Measurements from ENCODE around the gene ADRA2C.

ADRA2C gene

GRCh38 chr4:3785292-3785565 is 19.0 kb downstream of the ADRA2C start:
- no peak for TF ChIP-seq TAF1 (IDR thresholded peaks at IDR 0.05; ENCODE audit: borderline replicate concordance, insufficient read depth, low read length)
- TF ChIP-seq SIN3A (IDR thresholded peaks at IDR 0.05; ENCODE audit: borderline replicate concordance, insufficient read depth, low read length), result no peak
- TF ChIP-seq FOXP2 (optimal IDR thresholded peaks at IDR 0.05; ENCODE audit: borderline replicate concordance, extremely low read depth, extremely low read length, insufficient read depth), result no peak
- no peak for TF ChIP-seq POLR2AphosphoS5 (IDR thresholded peaks at IDR 0.05; ENCODE audit: low read depth, low read length)
- TF ChIP-seq REST (IDR thresholded peaks at IDR 0.05; ENCODE audit: insufficient read depth in 1 of 2, low read depth in 2 of 2, low read length in 2 of 2), result no peak

GRCh38 chr4:3786196-3786869 is 20.1 kb downstream of the ADRA2C start:
- TF ChIP-seq POLR2AphosphoS5 (IDR thresholded peaks at IDR 0.05; ENCODE audit: low read depth, low read length), result no peak
- TF ChIP-seq TAF1 (IDR thresholded peaks at IDR 0.05; ENCODE audit: borderline replicate concordance, insufficient read depth, low read length), result no peak
- no peak for TF ChIP-seq SIN3A (IDR thresholded peaks at IDR 0.05; ENCODE audit: borderline replicate concordance, insufficient read depth, low read length)
- TF ChIP-seq FOXP2 (optimal IDR thresholded peaks at IDR 0.05; ENCODE audit: borderline replicate concordance, extremely low read depth, extremely low read length, insufficient read depth), result no peak
- no peak for TF ChIP-seq REST (IDR thresholded peaks at IDR 0.05; ENCODE audit: insufficient read depth in 1 of 2, low read depth in 2 of 2, low read length in 2 of 2)

GRCh38 chr4:3787489-3788365 is 21.5 kb downstream of the ADRA2C start:
- no peak for TF ChIP-seq SIN3A (IDR thresholded peaks at IDR 0.05; ENCODE audit: borderline replicate concordance, insufficient read depth, low read length)
- no peak for TF ChIP-seq REST (IDR thresholded peaks at IDR 0.05; ENCODE audit: insufficient read depth in 1 of 2, low read depth in 2 of 2, low read length in 2 of 2)
- no peak for TF ChIP-seq TAF1 (IDR thresholded peaks at IDR 0.05; ENCODE audit: borderline replicate concordance, insufficient read depth, low read length)
- TF ChIP-seq POLR2AphosphoS5 (IDR thresholded peaks at IDR 0.05; ENCODE audit: low read depth, low read length), result no peak
- no peak for TF ChIP-seq FOXP2 (optimal IDR thresholded peaks at IDR 0.05; ENCODE audit: borderline replicate concordance, extremely low read depth, extremely low read length, insufficient read depth)

GRCh38 chr4:3788366-3788660 is 22.1 kb downstream of the ADRA2C start:
- TF ChIP-seq POLR2AphosphoS5 (IDR thresholded peaks at IDR 0.05; ENCODE audit: low read depth, low read length) (no peak), FOXP2 (optimal IDR thresholded peaks at IDR 0.05; ENCODE audit: borderline replicate concordance, extremely low read depth, extremely low read length, insufficient read depth) (no peak), SIN3A (IDR thresholded peaks at IDR 0.05; ENCODE audit: borderline replicate concordance, insufficient read depth, low read length) (no peak), TAF1 (IDR thresholded peaks at IDR 0.05; ENCODE audit: borderline replicate concordance, insufficient read depth, low read length) (no peak), REST (IDR thresholded peaks at IDR 0.05; ENCODE audit: insufficient read depth in 1 of 2, low read depth in 2 of 2, low read length in 2 of 2) (no peak)
